GM19438 (cell line): ENCODE measurements around the gene PVRIG.
"Not testable (repeated sequence)": the region's sequence is repeated elsewhere in the genome, so short reads cannot be mapped to it uniquely, and the experiment has no call there.

Experiments
- ATAC-seq: cut with Tn5 transposase; IDR thresholded peaks from one replicate; pipeline ENCODE4 v1.9.1; 2021; ENCODE audit warnings: low read depth; ENCODE audit not compliant: unreplicated experiment

Gene PVRIG

DNA sequence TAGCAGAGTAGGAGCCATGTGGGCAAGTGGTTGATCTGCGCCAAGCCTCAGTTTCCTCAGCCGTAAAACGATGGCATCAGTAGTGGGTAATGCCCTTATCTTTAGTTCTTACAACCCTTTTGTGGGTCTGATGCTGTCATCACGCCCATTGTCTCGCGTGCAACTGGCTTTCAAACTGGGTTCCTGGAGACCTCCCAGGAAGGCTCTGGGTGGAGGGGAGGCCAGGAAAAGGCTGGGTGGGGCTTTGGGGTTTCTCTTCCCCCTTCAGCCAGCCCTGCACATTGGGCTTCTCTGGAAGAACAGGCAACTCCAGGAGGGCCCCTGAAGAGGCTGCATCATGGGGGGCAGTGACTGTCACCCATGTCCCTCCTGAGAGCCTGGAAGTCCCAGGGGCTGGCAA lies 5.1 kb downstream of the PVRIG start:
- not testable (repeated sequence) for ATAC-seq

DNA sequence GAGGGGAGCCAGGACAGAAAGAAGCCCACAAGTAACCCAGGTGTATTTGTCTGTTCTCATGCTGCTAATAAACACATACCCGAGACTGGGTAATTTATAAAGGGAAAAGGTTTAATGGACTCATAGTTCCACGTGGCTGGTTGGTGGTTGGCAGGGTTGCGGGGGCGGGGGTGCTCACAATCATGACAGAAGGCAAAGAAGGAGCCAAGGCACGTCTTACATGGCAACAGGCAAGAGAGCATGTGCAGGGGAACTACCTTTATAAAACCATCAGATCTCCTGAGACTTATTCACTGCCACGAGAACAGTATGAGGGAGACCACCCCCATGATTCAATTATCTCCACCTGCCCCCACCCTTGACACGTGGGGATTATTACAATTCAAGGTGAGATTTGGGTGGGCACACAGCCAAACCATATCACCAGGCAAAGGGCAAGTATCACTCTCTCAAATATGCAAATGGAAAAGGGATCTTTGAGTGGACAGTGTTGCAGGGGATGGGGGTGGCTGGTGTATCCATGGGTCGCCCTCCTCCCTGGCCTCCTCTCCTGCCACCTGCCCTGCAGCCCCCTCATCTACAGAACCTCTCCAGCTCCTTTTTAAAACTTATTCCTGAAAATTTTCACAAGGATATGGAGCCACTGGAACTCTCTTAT lies 15.0 kb downstream of the PVRIG start:
- ATAC-seq = not testable (repeated sequence)

DNA sequence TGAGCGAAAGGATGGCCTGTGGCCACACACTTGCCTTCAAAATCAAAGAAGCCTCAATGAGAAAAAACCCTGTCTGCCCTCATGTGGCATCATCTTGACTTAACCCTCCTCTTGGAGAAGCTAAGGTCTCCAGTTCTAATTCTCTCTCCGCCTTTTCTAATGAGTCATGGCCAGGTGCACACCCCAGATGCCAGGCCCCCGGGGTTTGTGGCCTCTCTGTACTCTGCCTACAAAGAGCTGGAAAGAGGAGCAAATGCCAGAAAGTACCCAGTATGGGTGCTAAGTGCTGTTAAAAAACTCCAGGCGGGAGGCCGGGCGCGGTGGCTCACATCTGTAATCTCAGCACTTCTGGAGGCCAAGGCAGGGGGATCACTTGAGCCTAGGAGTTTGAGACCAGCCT lies 20.2 kb downstream of the PVRIG start:
- ATAC-seq = not testable (repeated sequence)

DNA sequence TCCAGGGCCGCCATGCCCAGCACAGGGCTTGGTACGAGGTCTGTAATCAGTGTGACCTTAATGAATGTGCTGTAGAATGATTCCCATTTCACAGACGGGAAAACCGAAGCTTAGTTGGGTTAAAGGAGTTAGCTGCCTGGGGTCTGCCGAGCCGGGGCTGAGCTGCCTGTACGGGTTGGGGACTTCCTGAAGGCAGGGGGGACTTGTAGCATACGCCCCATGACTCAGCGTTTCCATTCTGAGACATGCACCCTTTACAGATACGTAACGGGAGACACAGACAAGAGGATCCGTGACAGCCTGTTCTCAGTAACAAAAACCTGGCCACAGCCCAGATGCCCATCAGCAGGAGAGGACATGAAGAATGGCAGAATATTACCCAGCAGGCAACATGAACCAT lies 23.6 kb downstream of the PVRIG start:
- ATAC-seq = not testable (repeated sequence)

DNA sequence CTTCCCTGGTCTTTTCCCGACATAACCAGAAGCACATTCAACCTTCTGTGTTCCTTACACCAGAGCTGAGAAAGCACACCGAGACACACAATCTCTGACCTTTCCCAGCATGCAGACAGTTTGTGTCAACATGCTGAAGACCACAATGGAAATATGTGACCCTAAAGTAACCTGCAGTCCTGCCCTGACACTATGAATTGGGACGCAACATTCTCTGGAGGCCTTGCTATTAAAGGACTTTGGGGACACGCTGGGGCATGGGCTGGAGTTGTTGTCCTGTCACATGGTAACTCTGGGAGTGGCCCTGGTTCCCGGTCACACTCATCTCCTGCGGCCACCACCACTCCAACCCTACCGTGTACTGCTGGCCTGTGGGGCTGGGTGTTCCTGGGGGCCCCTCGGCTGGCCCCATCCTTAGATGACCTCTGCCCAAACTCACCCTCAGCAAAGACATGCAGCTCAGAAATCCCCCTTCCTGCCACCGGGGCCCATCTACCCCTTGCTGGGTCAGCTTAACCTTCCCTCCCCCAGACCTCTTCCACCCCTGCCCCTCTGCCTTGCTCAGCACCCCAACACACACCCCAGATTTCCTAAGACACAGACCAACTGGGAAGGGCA lies 25.3 kb downstream of the PVRIG start:
- ATAC-seq = not testable (repeated sequence)

DNA sequence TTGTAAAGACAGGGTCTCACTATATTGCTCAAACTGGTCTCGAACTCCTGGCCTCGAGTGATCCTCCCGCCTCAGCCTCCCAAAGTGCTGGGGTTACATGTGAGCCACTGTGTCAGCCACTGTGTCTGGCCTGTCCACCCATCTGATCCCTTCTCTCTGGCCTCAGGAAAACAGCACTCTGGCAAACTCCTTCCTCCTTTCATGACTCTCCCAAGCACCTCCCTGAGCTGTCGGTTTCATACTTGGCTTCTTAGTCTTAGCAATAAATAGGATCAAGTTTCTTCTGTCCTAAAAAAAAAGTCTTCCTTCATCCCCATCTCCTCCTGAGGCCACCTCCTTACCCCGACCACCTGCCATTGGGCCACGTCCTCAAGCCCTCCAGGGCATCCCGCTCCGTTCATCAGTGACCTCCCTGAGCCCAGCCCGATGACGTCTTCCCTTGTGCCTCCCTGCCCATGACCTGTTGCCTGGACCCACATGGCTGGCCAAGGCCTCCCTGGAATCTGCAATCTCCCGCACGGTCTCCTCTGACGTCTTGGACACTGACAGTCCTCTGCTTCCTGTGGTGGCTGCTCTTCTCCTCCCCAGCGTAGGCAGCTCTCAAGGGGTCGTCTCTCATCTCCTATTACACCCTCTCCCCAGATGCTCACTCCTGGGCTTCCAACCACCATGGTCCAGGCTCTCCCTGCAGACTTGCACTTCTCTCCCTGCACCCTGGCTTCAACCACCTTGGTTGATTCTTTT lies 26.5 kb downstream of the PVRIG start:
- not testable (repeated sequence) for ATAC-seq

DNA sequence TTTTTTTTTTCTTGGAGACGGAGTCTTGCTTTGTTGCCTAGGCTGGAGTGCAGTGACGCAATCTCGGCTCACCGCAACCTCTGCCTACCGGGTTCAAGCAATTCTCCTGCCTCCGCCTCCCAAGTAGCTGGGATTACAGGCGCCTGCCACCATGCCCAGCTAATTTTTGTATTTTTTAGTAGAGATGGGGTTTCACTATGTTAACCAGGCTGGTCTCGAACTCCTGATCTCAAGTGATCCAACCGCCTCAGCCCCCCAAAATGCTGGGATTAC lies 27.1 kb downstream of the PVRIG start:
- not testable (repeated sequence) for ATAC-seq

DNA sequence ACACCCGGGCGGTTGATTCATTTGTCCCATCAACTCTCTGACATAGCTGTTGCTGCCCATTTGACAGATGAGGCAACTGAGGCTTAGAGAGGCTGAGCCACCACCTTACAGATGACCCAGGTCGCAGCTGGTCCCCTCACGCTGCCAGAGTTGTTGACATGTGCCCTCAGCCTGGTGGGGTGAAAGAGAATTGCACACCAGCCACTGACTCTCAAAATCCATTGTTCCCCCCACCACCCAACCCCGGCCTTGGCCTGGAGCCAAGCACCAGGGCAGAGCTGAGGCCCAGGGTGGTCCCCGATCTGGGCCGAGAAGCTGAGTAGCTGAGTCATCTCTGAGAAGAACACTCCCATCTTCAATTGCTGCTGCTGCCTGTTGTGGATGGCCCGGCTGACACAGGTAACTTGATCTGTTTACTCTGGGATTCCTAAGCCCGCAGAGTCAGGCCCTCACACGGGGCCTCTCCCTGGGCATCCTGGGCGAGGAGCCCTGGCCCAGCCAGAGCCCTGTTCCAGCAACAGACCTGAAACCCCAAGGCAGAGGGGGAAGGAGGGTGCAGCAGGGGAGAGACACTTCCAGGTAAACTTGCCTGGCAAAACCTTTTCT lies 27.5 kb downstream of the PVRIG start:
- ATAC-seq = no peak

DNA sequence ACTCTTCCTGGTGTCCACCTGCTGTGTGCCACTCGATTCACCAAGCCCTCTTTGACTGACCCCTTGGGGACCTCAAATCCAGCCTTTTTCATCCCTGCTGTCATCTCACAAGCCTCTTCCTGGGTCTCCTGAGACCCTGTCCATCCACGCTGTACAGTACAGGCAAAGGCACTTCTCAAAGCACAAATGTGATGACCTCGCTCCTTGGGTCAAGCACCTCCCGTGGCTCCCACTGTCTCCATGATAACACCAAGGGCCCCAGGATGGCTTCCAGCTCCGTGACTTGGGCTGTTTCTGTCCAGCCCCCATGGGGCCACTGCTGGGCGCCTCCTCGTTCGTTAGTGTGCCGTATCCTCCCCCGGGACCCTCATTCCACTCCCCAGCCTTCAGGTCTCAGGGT lies 28.7 kb downstream of the PVRIG start:
- no peak for ATAC-seq

DNA sequence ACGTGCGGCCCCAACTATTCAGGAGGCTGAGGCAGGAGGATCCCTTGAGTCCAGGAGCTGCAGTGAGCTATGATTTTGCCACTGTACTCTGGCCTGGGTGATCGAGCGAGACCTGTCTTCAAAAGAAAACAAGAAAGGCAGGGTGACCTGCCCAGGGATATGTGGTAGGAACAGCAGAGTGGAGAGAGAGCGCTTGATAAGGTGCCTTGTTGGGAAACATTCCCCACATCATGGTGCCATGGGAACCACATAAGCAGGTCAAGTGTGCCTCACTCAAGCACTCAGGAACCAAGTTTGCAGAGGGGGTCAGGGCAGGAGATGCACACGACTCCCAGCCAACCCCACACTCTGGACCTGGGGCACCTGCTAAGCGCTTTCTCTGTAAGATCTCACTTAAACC lies 37.3 kb downstream of the PVRIG start:
- ATAC-seq = no peak

DNA sequence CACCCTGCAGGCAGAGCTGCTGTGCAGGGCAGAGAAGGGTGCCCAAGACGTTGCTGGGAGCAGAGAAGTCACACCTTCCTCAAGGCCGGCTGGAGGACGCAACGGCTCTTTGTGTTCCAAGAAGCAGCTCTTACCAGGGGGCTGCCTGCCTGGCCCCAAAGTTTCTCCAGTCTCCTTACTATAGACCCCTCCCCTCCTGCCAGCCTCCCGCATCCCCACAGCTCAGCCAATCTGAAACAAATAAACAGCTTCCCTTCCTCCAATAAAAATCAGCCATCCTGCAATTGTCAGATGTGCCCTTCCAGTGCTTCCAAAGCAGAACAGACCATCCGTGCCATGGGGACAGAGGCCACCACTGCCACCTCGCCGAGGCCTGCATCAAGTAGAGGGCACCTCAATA lies 40.2 kb downstream of the PVRIG start:
- ATAC-seq = not testable (repeated sequence)

DNA sequence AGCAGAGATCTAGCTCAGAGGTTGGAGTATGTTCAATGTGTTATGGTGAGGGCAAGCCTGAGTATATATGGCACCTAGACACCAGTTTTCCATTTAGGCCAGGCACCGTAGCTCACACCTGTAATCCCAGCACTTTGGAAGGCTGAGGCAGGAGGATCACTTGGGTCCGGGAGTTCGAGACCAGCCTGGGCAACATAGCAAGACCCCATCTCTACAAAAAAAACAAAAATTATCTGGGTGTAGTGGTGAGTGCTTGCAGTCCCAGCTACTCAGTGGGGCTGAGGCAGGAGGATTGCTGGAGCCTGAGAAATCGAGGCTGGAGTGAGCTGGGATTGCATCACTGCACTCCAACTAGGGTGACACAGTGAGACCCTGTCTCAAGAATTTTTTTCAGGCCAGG lies 43.1 kb downstream of the PVRIG start:
- ATAC-seq = not testable (repeated sequence)

DNA sequence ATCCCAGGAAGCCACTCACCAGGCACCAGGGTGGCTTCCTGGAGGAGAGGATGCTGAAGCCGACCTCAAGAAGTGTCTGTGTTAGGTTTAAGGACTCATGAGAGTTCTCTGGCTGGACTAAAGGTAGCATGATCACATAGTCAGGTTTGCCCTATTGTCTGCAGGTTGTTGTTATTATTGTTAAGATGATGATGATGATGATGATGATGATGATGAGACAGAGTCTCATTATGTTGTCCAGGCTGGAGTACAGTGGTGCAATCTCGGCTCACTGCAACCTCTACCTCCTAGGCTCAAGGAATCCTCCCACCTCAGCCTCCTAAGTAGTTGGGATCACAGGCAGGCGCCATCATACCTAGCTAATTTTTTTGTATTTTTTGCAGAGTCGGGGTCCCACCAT lies 44.5 kb downstream of the PVRIG start:
- ATAC-seq = not testable (repeated sequence)

DNA sequence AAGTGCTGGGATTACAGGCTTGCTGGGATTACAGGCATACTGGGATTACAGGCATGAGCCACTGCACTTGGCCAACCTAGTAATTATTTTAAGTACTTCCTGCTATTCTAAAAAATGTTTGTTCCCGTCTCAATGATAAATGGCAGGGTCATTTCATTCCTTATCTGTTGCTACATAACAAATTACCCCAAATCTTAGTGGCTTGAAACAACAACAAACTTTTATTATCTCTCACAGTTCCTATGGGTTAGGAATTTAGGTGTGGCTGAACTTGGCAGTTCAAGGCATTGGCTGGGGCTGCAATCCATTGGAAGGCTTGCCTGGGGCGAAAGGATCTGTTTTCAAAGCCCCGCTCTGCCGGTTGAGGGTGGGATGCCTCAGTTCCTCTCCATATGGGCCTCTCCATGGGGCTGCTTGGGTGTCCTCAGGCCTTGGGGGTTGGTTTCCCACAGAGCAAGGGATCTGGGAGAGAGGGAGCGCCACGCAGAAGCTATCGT lies 45.0 kb downstream of the PVRIG start:
- ATAC-seq = not testable (repeated sequence)

DNA sequence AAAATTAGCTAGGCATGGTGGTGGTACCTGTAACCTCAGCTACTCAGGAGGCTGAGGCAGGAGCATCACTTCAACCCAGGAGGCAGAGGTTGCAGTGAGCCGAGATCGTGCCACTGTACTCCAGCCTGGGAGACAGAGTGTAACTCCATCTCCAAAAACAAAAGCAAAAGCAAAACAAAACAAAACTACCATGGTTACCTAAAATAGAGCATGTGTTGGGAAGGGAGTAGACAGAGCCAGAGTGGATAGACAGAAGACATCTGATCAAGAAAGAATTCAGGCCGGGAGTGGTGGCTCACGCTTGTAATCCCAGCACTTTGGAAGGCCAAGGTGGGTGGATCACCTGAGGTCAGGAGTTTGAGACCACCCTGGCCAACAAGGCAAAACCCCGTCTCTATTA lies 46.1 kb downstream of the PVRIG start:
- not testable (repeated sequence) for ATAC-seq

DNA sequence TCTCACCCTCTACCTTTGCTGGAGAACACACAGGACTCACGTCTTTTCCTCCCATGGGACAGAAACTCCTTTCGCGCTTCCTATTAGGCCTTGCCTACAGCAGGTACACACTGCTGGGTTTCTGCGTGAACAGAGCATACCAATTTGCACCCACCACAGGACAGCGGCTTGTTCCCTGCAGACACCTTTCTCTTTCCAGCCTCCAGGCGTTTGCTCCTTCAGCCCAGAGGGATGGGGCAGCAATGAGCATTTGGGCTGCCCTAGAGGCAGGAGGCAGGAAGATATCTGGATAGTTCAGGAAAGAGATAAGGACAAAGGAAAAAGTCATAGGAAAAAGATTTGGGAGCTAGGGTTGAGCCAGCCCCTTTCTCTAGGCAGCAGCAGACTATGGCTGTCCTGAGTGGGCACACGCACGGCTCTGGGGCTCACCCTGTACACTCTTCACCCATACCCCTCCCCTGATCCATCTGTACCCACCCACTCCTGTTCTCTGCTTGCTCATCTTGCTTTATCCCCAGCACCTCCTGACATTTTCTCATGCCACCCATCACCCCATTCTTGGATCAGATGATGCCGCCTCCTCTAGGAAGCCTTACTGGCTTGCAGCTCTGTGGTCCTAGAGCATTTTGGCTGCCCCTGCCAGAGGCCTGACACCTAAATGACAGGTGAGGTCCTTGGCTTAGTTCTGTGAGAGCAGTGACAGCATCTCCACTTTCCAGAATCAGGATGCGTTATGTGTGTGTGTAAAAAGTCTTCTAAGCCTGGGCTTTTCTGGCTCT lies 47.0 kb downstream of the PVRIG start:
- no peak for ATAC-seq

DNA sequence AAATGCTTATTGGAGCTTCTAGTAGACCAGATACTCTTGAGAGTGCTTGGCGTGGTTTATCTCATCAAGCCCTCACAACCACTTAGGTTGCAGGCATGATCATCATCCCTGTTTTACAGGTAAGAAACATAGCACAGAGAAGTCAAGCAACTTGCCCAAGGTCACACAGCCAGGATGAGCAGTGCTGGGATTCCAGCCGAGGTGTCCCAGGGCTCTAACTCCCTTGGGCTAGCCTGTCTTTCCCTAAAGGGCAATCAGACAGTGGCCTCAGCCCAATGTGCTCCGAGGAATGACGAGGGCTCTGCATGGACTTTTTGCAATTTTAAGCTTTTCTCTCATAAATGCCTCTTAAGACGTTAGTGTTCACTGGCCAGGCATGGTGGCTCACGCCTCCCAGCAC lies 47.9 kb downstream of the PVRIG start:
- ATAC-seq = no peak

DNA sequence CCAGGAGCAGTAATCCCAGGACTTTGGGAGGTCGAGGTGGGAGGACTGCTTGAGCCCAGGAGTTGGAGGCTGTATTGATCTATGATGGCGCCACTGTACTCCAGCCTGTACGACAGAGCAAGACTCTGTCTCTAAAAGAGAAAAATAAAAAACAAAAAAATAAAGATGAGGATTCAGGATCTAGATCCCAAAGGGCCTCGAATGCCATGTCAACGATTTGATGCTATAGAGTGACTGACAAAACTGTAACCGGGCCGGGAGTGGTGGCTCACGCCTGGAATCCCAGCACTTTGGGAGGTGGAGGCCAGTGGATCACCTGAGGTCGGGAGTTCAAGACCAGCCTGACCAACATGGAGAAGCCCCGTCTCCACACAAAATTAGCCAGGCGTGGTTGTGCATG lies 49.1 kb downstream of the PVRIG start:
- not testable (repeated sequence) for ATAC-seq

DNA sequence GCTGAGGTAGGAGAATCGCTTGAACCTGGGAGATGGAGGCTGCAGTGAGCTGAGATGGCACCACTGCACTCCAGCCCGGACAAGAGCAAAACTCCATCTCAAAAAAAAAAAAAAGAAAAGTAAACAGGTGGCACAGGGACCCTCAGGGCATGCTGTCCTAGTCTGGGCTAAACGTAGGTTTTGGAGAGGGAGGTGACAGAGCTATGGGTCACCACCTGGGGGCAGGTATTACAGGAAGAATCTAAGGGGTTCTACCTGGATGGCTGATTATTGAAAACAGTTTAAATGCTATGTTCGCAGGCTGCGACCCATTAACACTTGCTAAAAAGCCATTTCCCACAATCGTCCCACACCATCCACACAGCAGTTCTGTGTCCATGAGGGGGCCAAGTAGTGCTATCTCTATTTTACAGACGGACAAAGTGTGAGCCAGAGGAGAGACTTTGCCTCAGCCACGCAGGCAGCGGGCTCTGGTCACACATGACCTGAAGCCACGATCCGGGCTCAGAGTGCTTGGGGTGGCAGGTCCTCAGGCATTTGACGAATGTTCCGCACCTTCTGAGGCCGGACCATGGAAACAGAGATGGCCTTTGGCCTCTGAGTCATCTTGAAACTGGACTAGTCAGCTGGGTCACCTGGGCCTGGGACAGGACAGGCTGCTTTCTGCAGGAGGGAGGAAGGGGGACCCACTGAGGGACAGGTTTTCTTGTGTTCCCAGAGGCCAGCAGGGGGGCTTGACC lies 49.7 kb downstream of the PVRIG start:
- not testable (repeated sequence) for ATAC-seq
